HL-60 (cell line): Measurements from ENCODE around the gene NOTCH4.

Source experiments
- TF ChIP-seq, protein P1 (sequence below): IDR thresholded peaks from one replicate; pipeline ENCODE4 v1.5.1; 2011; ENCODE audit warnings: low read length, control low read depth, inconsistent platforms; ENCODE audit not compliant: insufficient read depth
- TF ChIP-seq, protein P2 (sequence below): IDR thresholded peaks from 2 replicates; pipeline ENCODE4 v1.6.1; 2012; ENCODE audit warnings: low read depth; ENCODE audit not compliant: insufficient replicate concordance

DNA sequence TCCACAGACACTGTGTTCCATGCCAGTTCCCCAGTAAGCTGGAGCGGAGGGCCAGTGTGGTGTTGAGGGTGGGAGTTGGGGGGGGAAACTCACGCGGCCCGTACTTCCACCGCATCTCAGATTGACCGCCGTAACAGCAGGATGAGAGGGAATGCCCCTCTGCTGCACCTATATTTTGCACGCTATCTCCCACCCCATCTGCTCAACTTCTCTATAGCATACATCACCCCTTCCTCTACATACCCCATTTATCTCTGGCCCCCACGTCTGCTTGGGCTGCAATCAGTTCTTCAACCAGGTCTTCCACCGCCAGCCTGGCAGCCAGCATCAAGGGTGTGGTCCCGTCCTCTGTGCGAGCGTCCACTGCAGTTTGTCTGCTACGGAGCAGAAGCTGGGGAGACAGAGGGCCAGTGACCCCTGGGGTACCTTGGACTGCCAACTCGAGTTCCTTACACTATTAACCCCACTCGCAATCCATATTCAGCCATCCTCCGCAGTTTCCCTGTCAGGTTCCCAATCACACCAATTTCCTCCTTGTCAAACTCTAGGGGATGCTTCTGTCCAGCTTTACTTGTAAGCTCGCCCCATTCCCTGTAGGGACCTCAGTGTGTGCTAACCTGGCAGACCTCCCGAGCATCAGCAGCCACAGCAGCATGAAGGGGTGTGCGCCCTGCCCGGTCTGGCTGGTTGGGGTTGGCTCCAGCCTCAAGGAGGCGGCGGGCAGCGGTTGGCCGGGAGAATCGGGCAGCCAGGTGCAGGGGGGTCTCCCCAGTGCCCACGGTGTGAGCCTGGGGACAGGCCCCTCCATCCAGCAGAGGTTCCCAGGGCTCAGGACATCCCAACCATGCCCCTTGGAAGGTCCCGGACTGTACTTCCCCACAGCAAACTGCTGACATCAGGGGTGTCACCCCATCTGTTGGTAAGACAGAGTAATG lies 26.9 kb downstream of the NOTCH4 start:
- TF ChIP-seq, protein P1, sequence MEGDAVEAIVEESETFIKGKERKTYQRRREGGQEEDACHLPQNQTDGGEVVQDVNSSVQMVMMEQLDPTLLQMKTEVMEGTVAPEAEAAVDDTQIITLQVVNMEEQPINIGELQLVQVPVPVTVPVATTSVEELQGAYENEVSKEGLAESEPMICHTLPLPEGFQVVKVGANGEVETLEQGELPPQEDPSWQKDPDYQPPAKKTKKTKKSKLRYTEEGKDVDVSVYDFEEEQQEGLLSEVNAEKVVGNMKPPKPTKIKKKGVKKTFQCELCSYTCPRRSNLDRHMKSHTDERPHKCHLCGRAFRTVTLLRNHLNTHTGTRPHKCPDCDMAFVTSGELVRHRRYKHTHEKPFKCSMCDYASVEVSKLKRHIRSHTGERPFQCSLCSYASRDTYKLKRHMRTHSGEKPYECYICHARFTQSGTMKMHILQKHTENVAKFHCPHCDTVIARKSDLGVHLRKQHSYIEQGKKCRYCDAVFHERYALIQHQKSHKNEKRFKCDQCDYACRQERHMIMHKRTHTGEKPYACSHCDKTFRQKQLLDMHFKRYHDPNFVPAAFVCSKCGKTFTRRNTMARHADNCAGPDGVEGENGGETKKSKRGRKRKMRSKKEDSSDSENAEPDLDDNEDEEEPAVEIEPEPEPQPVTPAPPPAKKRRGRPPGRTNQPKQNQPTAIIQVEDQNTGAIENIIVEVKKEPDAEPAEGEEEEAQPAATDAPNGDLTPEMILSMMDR, result no peak
- TF ChIP-seq, protein P2, sequence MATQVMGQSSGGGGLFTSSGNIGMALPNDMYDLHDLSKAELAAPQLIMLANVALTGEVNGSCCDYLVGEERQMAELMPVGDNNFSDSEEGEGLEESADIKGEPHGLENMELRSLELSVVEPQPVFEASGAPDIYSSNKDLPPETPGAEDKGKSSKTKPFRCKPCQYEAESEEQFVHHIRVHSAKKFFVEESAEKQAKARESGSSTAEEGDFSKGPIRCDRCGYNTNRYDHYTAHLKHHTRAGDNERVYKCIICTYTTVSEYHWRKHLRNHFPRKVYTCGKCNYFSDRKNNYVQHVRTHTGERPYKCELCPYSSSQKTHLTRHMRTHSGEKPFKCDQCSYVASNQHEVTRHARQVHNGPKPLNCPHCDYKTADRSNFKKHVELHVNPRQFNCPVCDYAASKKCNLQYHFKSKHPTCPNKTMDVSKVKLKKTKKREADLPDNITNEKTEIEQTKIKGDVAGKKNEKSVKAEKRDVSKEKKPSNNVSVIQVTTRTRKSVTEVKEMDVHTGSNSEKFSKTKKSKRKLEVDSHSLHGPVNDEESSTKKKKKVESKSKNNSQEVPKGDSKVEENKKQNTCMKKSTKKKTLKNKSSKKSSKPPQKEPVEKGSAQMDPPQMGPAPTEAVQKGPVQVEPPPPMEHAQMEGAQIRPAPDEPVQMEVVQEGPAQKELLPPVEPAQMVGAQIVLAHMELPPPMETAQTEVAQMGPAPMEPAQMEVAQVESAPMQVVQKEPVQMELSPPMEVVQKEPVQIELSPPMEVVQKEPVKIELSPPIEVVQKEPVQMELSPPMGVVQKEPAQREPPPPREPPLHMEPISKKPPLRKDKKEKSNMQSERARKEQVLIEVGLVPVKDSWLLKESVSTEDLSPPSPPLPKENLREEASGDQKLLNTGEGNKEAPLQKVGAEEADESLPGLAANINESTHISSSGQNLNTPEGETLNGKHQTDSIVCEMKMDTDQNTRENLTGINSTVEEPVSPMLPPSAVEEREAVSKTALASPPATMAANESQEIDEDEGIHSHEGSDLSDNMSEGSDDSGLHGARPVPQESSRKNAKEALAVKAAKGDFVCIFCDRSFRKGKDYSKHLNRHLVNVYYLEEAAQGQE, result no peak
